ENCODE data around the gene AHDC1.

The AHDC1 gene

GRCh38 chr1:27616441-27616840, 12.5 kb upstream of the AHDC1 start:
- no peaks in the 10 kb centered on the region for H3K36me3 ChIP-seq (ENCODE audit: insufficient read depth, low read length)
- H2AFZ ChIP-seq (ENCODE audit: low read depth, low read length) = no peak overlapping the region
- no peak overlapping the region for H3K4me3 ChIP-seq (ENCODE audit: low read length)
- H3K9me3 ChIP-seq (ENCODE audit: low read length) = no peaks in the 10 kb centered on the region
- peaks cover 3% of the 10 kb centered on the region for H3K27me3 ChIP-seq (ENCODE audit: insufficient read depth, low read length)
- no peaks in the 10 kb centered on the region for H3K4me1 ChIP-seq (ENCODE audit: insufficient read depth, low read length)

- H3K4me3 ChIP-seq (ENCODE audit: low read length) = no peak overlapping the region
Observed at GRCh38 chr1:27615346-27616192, 11.6 kb upstream of the AHDC1 start.

GRCh38 chr1:27614625-27615344, 10.8 kb upstream of the AHDC1 start:
- no peaks in the 10 kb centered on the region for H3K4me1 ChIP-seq (ENCODE audit: insufficient read depth, low read length)
- no peak overlapping the region for H3K4me3 ChIP-seq (ENCODE audit: low read length)
- no peaks in the 10 kb centered on the region for H3K36me3 ChIP-seq (ENCODE audit: insufficient read depth, low read length)
- H2AFZ ChIP-seq (ENCODE audit: low read depth, low read length) = no peak overlapping the region
- no peaks in the 10 kb centered on the region for H3K9me3 ChIP-seq (ENCODE audit: low read length)
- H3K27me3 ChIP-seq (ENCODE audit: insufficient read depth, low read length) = peaks cover 3% of the 10 kb centered on the region

More at GRCh38 chr1:27615346-27616192, 11.6 kb upstream of the AHDC1 start:
- Histone ChIP-seq H3K36me3 (ENCODE audit: insufficient read depth, low read length) (no peaks in the 10 kb centered on the region), H3K9me3 (ENCODE audit: low read length) (no peaks in the 10 kb centered on the region), H2AFZ (ENCODE audit: low read depth, low read length) (no peak overlapping the region), H3K27me3 (ENCODE audit: insufficient read depth, low read length) (peaks cover 3% of the 10 kb centered on the region), H3K4me1 (ENCODE audit: insufficient read depth, low read length) (no peaks in the 10 kb centered on the region)

GRCh38 chr1:27614043-27614624, 10.2 kb upstream of the AHDC1 start:
- Histone ChIP-seq H3K27me3 (ENCODE audit: insufficient read depth, low read length) (peaks cover 3% of the 10 kb centered on the region), H3K9me3 (ENCODE audit: low read length) (no peaks in the 10 kb centered on the region), H3K4me3 (ENCODE audit: low read length) (no peak overlapping the region)

GRCh38 chr1:27612718-27613117, 8.8 kb upstream of the AHDC1 start:
- Histone ChIP-seq H3K4me1 (ENCODE audit: insufficient read depth, low read length) (peaks cover 1% of the 10 kb centered on the region), H3K4me3 (ENCODE audit: low read length) (no peak overlapping the region), H3K9me3 (ENCODE audit: low read length) (no peaks in the 10 kb centered on the region), H3K27me3 (ENCODE audit: insufficient read depth, low read length) (peaks cover 3% of the 10 kb centered on the region), H3K36me3 (ENCODE audit: insufficient read depth, low read length) (no peaks in the 10 kb centered on the region), H2AFZ (ENCODE audit: low read depth, low read length) (no peak overlapping the region)

More at GRCh38 chr1:27614043-27614624, 10.2 kb upstream of the AHDC1 start:
- no peak overlapping the region for H2AFZ ChIP-seq (ENCODE audit: low read depth, low read length)
- H3K36me3 ChIP-seq (ENCODE audit: insufficient read depth, low read length) = no peaks in the 10 kb centered on the region
- H3K4me1 ChIP-seq (ENCODE audit: insufficient read depth, low read length) = no peaks in the 10 kb centered on the region

- Histone ChIP-seq H3K4me1 (ENCODE audit: insufficient read depth, low read length) (peaks cover 14% of the 10 kb centered on the region), H2AFZ (ENCODE audit: low read depth, low read length) (no peak overlapping the region), H3K27me3 (ENCODE audit: insufficient read depth, low read length) (peaks cover 3% of the 10 kb centered on the region)
Observed at GRCh38 chr1:27611450-27611849, 7.5 kb upstream of the AHDC1 start.

GRCh38 chr1:27609618-27610240, 5.8 kb upstream of the AHDC1 start:
- no peak overlapping the region for H2AFZ ChIP-seq (ENCODE audit: low read depth, low read length)
- no peaks in the 10 kb centered on the region for H3K36me3 ChIP-seq (ENCODE audit: insufficient read depth, low read length)
- H3K4me1 ChIP-seq (ENCODE audit: insufficient read depth, low read length) = peaks cover 23% of the 10 kb centered on the region

More at GRCh38 chr1:27611450-27611849, 7.5 kb upstream of the AHDC1 start:
- H3K36me3 ChIP-seq (ENCODE audit: insufficient read depth, low read length) = no peaks in the 10 kb centered on the region
- no peaks in the 10 kb centered on the region for H3K9me3 ChIP-seq (ENCODE audit: low read length)
- no peak overlapping the region for H3K4me3 ChIP-seq (ENCODE audit: low read length)

GRCh38 chr1:27609210-27609555, 5.2 kb upstream of the AHDC1 start:
- H3K27me3 ChIP-seq (ENCODE audit: insufficient read depth, low read length) = peaks cover 3% of the 10 kb centered on the region
- H3K4me3 ChIP-seq (ENCODE audit: low read length) = no peak overlapping the region
- H3K9me3 ChIP-seq (ENCODE audit: low read length) = no peaks in the 10 kb centered on the region
- H2AFZ ChIP-seq (ENCODE audit: low read depth, low read length) = no peak overlapping the region
- no peaks in the 10 kb centered on the region for H3K36me3 ChIP-seq (ENCODE audit: insufficient read depth, low read length)
- peaks cover 25% of the 10 kb centered on the region for H3K4me1 ChIP-seq (ENCODE audit: insufficient read depth, low read length)

More at GRCh38 chr1:27609618-27610240, 5.8 kb upstream of the AHDC1 start:
- H3K4me3 ChIP-seq (ENCODE audit: low read length) = no peak overlapping the region
- H3K27me3 ChIP-seq (ENCODE audit: insufficient read depth, low read length) = peaks cover 3% of the 10 kb centered on the region
- no peaks in the 10 kb centered on the region for H3K9me3 ChIP-seq (ENCODE audit: low read length)

- H3K4me3 ChIP-seq (ENCODE audit: low read length) = peak overlapping the region; percentile 0
- H3K36me3 ChIP-seq (ENCODE audit: insufficient read depth, low read length) = no peaks in the 10 kb centered on the region
- H3K4me1 ChIP-seq (ENCODE audit: insufficient read depth, low read length) = peaks cover 25% of the 10 kb centered on the region
- H3K9me3 ChIP-seq (ENCODE audit: low read length) = no peaks in the 10 kb centered on the region
- no peak overlapping the region for H2AFZ ChIP-seq (ENCODE audit: low read depth, low read length)
- H3K27me3 ChIP-seq (ENCODE audit: insufficient read depth, low read length) = peaks cover 3% of the 10 kb centered on the region
Observed at GRCh38 chr1:27607239-27607804, 3.4 kb upstream of the AHDC1 start.

- H3K36me3 ChIP-seq (ENCODE audit: insufficient read depth, low read length) = no peaks in the 10 kb centered on the region
- no peaks in the 10 kb centered on the region for H3K9me3 ChIP-seq (ENCODE audit: low read length)
- no peak overlapping the region for H3K4me3 ChIP-seq (ENCODE audit: low read length)
- no peaks in the 10 kb centered on the region for H3K27me3 ChIP-seq (ENCODE audit: insufficient read depth, low read length)
- peaks cover 30% of the 10 kb centered on the region for H3K4me1 ChIP-seq (ENCODE audit: insufficient read depth, low read length)
- no peak overlapping the region for H2AFZ ChIP-seq (ENCODE audit: low read depth, low read length)
Observed at GRCh38 chr1:27606708-27607238, 2.8 kb upstream of the AHDC1 start.

GRCh38 chr1:27605796-27606707, 2.1 kb upstream of the AHDC1 start:
- Histone ChIP-seq H3K27me3 (ENCODE audit: insufficient read depth, low read length) (no peaks in the 10 kb centered on the region), H3K4me3 (ENCODE audit: low read length) (no peak overlapping the region), H2AFZ (ENCODE audit: low read depth, low read length) (no peak overlapping the region), H3K4me1 (ENCODE audit: insufficient read depth, low read length) (peaks cover 38% of the 10 kb centered on the region), H3K9me3 (ENCODE audit: low read length) (no peaks in the 10 kb centered on the region), H3K36me3 (ENCODE audit: insufficient read depth, low read length) (no peaks in the 10 kb centered on the region)

Data from neuron (in vitro differentiated cells).